GM18909 (cell line): ENCODE data around the gene ADRB1.
A peak's percentile ranks its signal among the peaks of the same experiment; 100 is the strongest.

ENCODE experiments used
- ATAC-seq: cut with Tn5 transposase; IDR thresholded peaks from one replicate; pipeline ENCODE4 v1.9.1; 2021; ENCODE audit warnings: mild to moderate bottlenecking; ENCODE audit not compliant: unreplicated experiment, poor library complexity

ADRB1 gene

GRCh38 chr10:114025611-114026130 lies 18.0 kb upstream of the ADRB1 start:
- ATAC-seq: no peak

- peak; percentile 44 for ATAC-seq
Measured at GRCh38 chr10:114026189-114027040, 17.3 kb upstream of the ADRB1 start.

- ATAC-seq: no peak
Measured at GRCh38 chr10:114027041-114027394, 16.6 kb upstream of the ADRB1 start.

GRCh38 chr10:114027951-114028350 lies 15.7 kb upstream of the ADRB1 start:
- ATAC-seq: no peak

- no peak for ATAC-seq
Measured at GRCh38 chr10:114028425-114028824, 15.2 kb upstream of the ADRB1 start.

GRCh38 chr10:114029655-114030054 lies 14.0 kb upstream of the ADRB1 start:
- ATAC-seq: no peak

- ATAC-seq: no peak
Measured at GRCh38 chr10:114030140-114030539, 13.5 kb upstream of the ADRB1 start.

GRCh38 chr10:114031073-114031972 lies 12.3 kb upstream of the ADRB1 start:
- no peak for ATAC-seq

GRCh38 chr10:114033566-114033965 lies 10.1 kb upstream of the ADRB1 start:
- no peak for ATAC-seq

- ATAC-seq: no peak
Measured at GRCh38 chr10:114034923-114035645, 8.6 kb upstream of the ADRB1 start.

- no peak for ATAC-seq
Measured at GRCh38 chr10:114035791-114036190, 7.9 kb upstream of the ADRB1 start.

- ATAC-seq: no peak
Measured at GRCh38 chr10:114038819-114039218, 4.8 kb upstream of the ADRB1 start.

GRCh38 chr10:114041166-114041565 lies 2.5 kb upstream of the ADRB1 start:
- ATAC-seq: no peak

GRCh38 chr10:114042895-114043531 lies 653 bp upstream of the ADRB1 start:
- ATAC-seq: peak; percentile 39

- ATAC-seq: no peak
Measured at GRCh38 chr10:114044247-114045135, 825 bp downstream of the ADRB1 start.

GRCh38 chr10:114045136-114046086 lies 1.7 kb downstream of the ADRB1 start:
- no peak for ATAC-seq

- no peak for ATAC-seq
Measured at GRCh38 chr10:114046087-114046458, 2.4 kb downstream of the ADRB1 start.

GRCh38 chr10:114048472-114048871 lies 4.8 kb downstream of the ADRB1 start:
- no peak for ATAC-seq
